Activated naive CD8-positive, alpha-beta T cell (primary cell): Measurements from ENCODE around the gene HIVEP2.

ENCODE experiments used
- H3K27ac Mint-ChIP-seq: one replicate; pipeline ENCODE4 v1.8.0; 2021; ENCODE audit warnings: mixed read lengths
- H3K27me3 Mint-ChIP-seq: one replicate; pipeline ENCODE4 v1.8.0; 2021; ENCODE audit warnings: mixed read lengths
- H3K36me3 Mint-ChIP-seq: one replicate; pipeline ENCODE4 v1.8.0; 2021; ENCODE audit warnings: mixed read lengths
- H3K4me1 Mint-ChIP-seq: one replicate; pipeline ENCODE4 v1.8.0; 2021; ENCODE audit warnings: low read depth, mixed read lengths
- H3K4me3 Mint-ChIP-seq: one replicate; pipeline ENCODE4 v1.8.0; 2021; ENCODE audit warnings: mild to moderate bottlenecking, mixed read lengths
- H3K9me3 Mint-ChIP-seq: one replicate; pipeline ENCODE4 v1.8.0; 2021; ENCODE audit warnings: low read depth, mixed read lengths

Gene HIVEP2

GRCh38 chr6:142757852-142758628 is 186.9 kb downstream of the HIVEP2 start:
- Mint-ChIP-seq H3K9me3 (no peaks in the 10 kb centered on the region), H3K4me3 (no peak overlapping the region), H3K27ac (peak overlapping the region; percentile 81), H3K36me3 (peaks cover 49% of the 10 kb centered on the region), H3K27me3 (no peaks in the 10 kb centered on the region), H3K4me1 (peaks cover 42% of the 10 kb centered on the region)

GRCh38 chr6:142756215-142756630 is 188.8 kb downstream of the HIVEP2 start:
- H3K9me3 Mint-ChIP-seq, result no peaks in the 10 kb centered on the region

GRCh38 chr6:142753196-142753595 is 191.8 kb downstream of the HIVEP2 start:
- Mint-ChIP-seq H3K27ac (peak overlapping the region; percentile 72), H3K9me3 (no peaks in the 10 kb centered on the region), H3K36me3 (peaks cover 28% of the 10 kb centered on the region), H3K4me1 (peaks cover 39% of the 10 kb centered on the region), H3K27me3 (no peaks in the 10 kb centered on the region), H3K4me3 (no peak overlapping the region)

More at GRCh38 chr6:142756215-142756630, 188.8 kb downstream of the HIVEP2 start:
- Mint-ChIP-seq H3K27ac (peak overlapping the region; percentile 58), H3K27me3 (no peaks in the 10 kb centered on the region), H3K4me3 (no peak overlapping the region), H3K36me3 (peaks cover 42% of the 10 kb centered on the region), H3K4me1 (peaks cover 35% of the 10 kb centered on the region)

GRCh38 chr6:142752348-142752747 is 192.6 kb downstream of the HIVEP2 start:
- peaks cover 33% of the 10 kb centered on the region for H3K4me1 Mint-ChIP-seq
- H3K27me3 Mint-ChIP-seq, result no peaks in the 10 kb centered on the region
- H3K4me3 Mint-ChIP-seq, result no peak overlapping the region
- H3K27ac Mint-ChIP-seq, result no peak overlapping the region
- no peaks in the 10 kb centered on the region for H3K9me3 Mint-ChIP-seq
- peaks cover 23% of the 10 kb centered on the region for H3K36me3 Mint-ChIP-seq

- peaks cover 16% of the 10 kb centered on the region for H3K36me3 Mint-ChIP-seq
- H3K9me3 Mint-ChIP-seq, result no peaks in the 10 kb centered on the region
- H3K4me3 Mint-ChIP-seq, result no peak overlapping the region
- peak overlapping the region; percentile 16 for H3K27ac Mint-ChIP-seq
- no peaks in the 10 kb centered on the region for H3K27me3 Mint-ChIP-seq
- peaks cover 29% of the 10 kb centered on the region for H3K4me1 Mint-ChIP-seq
Observed at GRCh38 chr6:142751452-142751851, 193.5 kb downstream of the HIVEP2 start.

GRCh38 chr6:142750998-142751397 is 194.0 kb downstream of the HIVEP2 start:
- no peaks in the 10 kb centered on the region for H3K27me3 Mint-ChIP-seq
- no peak overlapping the region for H3K4me3 Mint-ChIP-seq
- peak overlapping the region; percentile 73 for H3K27ac Mint-ChIP-seq
- peaks cover 14% of the 10 kb centered on the region for H3K36me3 Mint-ChIP-seq
- peaks cover 29% of the 10 kb centered on the region for H3K4me1 Mint-ChIP-seq
- no peaks in the 10 kb centered on the region for H3K9me3 Mint-ChIP-seq

- Mint-ChIP-seq H3K9me3 (no peaks in the 10 kb centered on the region), H3K27me3 (no peaks in the 10 kb centered on the region), H3K4me1 (peaks cover 24% of the 10 kb centered on the region), H3K36me3 (peaks cover 4% of the 10 kb centered on the region), H3K27ac (peak overlapping the region; percentile 0), H3K4me3 (no peak overlapping the region)
Observed at GRCh38 chr6:142749556-142749955, 195.4 kb downstream of the HIVEP2 start.

GRCh38 chr6:142746524-142746923 is 198.5 kb downstream of the HIVEP2 start:
- Mint-ChIP-seq H3K36me3 (no peaks in the 10 kb centered on the region), H3K9me3 (no peaks in the 10 kb centered on the region), H3K27ac (no peak overlapping the region), H3K4me1 (peaks cover 20% of the 10 kb centered on the region), H3K27me3 (no peaks in the 10 kb centered on the region), H3K4me3 (no peak overlapping the region)

GRCh38 chr6:142744836-142745235 is 200.1 kb downstream of the HIVEP2 start:
- Mint-ChIP-seq H3K27me3 (no peaks in the 10 kb centered on the region), H3K27ac (no peak overlapping the region), H3K9me3 (no peaks in the 10 kb centered on the region), H3K4me3 (no peak overlapping the region), H3K36me3 (no peaks in the 10 kb centered on the region), H3K4me1 (peaks cover 13% of the 10 kb centered on the region)

GRCh38 chr6:142740449-142740848 is 204.5 kb downstream of the HIVEP2 start:
- H3K36me3 Mint-ChIP-seq, result no peaks in the 10 kb centered on the region
- H3K27ac Mint-ChIP-seq, result no peak overlapping the region
- H3K27me3 Mint-ChIP-seq, result no peaks in the 10 kb centered on the region
- no peak overlapping the region for H3K4me3 Mint-ChIP-seq
- no peaks in the 10 kb centered on the region for H3K4me1 Mint-ChIP-seq
- H3K9me3 Mint-ChIP-seq, result no peaks in the 10 kb centered on the region

GRCh38 chr6:142738731-142739130 is 206.2 kb downstream of the HIVEP2 start:
- no peak overlapping the region for H3K27ac Mint-ChIP-seq
- H3K27me3 Mint-ChIP-seq, result no peaks in the 10 kb centered on the region
- no peak overlapping the region for H3K4me3 Mint-ChIP-seq
- no peaks in the 10 kb centered on the region for H3K36me3 Mint-ChIP-seq
- no peaks in the 10 kb centered on the region for H3K4me1 Mint-ChIP-seq
- H3K9me3 Mint-ChIP-seq, result no peaks in the 10 kb centered on the region

GRCh38 chr6:142738035-142738396 is 207.0 kb downstream of the HIVEP2 start:
- Mint-ChIP-seq H3K9me3 (peaks cover under 1% of the 10 kb centered on the region), H3K4me3 (no peak overlapping the region), H3K36me3 (no peaks in the 10 kb centered on the region), H3K4me1 (peaks cover under 1% of the 10 kb centered on the region), H3K27me3 (no peaks in the 10 kb centered on the region), H3K27ac (no peak overlapping the region)

GRCh38 chr6:142737368-142738034 is 207.5 kb downstream of the HIVEP2 start:
- no peaks in the 10 kb centered on the region for H3K27me3 Mint-ChIP-seq
- peaks cover 3% of the 10 kb centered on the region for H3K9me3 Mint-ChIP-seq
- no peak overlapping the region for H3K27ac Mint-ChIP-seq
- peaks cover 6% of the 10 kb centered on the region for H3K4me1 Mint-ChIP-seq
- no peak overlapping the region for H3K4me3 Mint-ChIP-seq
- no peaks in the 10 kb centered on the region for H3K36me3 Mint-ChIP-seq

GRCh38 chr6:142735204-142735603 is 209.8 kb downstream of the HIVEP2 start:
- Mint-ChIP-seq H3K4me1 (peaks cover 15% of the 10 kb centered on the region), H3K27me3 (no peaks in the 10 kb centered on the region), H3K9me3 (peaks cover 3% of the 10 kb centered on the region), H3K27ac (no peak overlapping the region), H3K36me3 (no peaks in the 10 kb centered on the region), H3K4me3 (no peak overlapping the region)

- peaks cover 3% of the 10 kb centered on the region for H3K9me3 Mint-ChIP-seq
- no peak overlapping the region for H3K4me3 Mint-ChIP-seq
- H3K27ac Mint-ChIP-seq, result no peak overlapping the region
- H3K36me3 Mint-ChIP-seq, result no peaks in the 10 kb centered on the region
- H3K4me1 Mint-ChIP-seq, result peaks cover 34% of the 10 kb centered on the region
- H3K27me3 Mint-ChIP-seq, result no peaks in the 10 kb centered on the region
Observed at GRCh38 chr6:142732790-142733189, 212.2 kb downstream of the HIVEP2 start.
